Naive B cell (primary cell): ENCODE results near the gene USP12. TPM values are rescaled to one million over a fixed set of nuclear protein-coding genes. Genes with fewer than 3 reads are reported as not detected.
"Not testable (repeated sequence)": the region's sequence is repeated elsewhere in the genome, so short reads cannot be mapped to it uniquely, and the experiment has no call there.

Experiments used
- ATAC-seq, 2 donors: fragments of 150-1000 bp; cut with Tn5 transposase; 2 replicates each; pipeline ENCODE4 v1.10.0; 2021; ENCODE audit warnings: low read depth in 2 of 2, mild to moderate bottlenecking in 2 of 2, moderate library complexity in 2 of 2
- DNase-seq: peaks from one replicate; pipeline ENCODE4 v3.0.0; 2022
- H3K27ac Mint-ChIP-seq, 6 donors: one replicate each; pipeline ENCODE4 v1.8.0; 2020 to 2022; ENCODE audit warnings: mild to moderate bottlenecking in 6 of 6, mixed read lengths in 6 of 6, moderate library complexity in 5 of 6, inconsistent platforms in 2 of 6
- H3K27me3 Mint-ChIP-seq, 3 donors: one replicate each; pipeline ENCODE4 v1.8.0; 2021 to 2022; ENCODE audit warnings: mixed read lengths in 3 of 3, mild to moderate bottlenecking in 1 of 3
- H3K36me3 Mint-ChIP-seq, 2 donors: one replicate each; pipeline ENCODE4 v1.8.0; 2020 to 2022; ENCODE audit warnings: mixed read lengths in 2 of 2, inconsistent platforms in 1 of 2, mild to moderate bottlenecking in 1 of 2
- H3K4me1 Mint-ChIP-seq, 3 donors: one replicate each; pipeline ENCODE4 v1.8.0; 2020 to 2022; ENCODE audit warnings: mixed read lengths in 3 of 3, inconsistent platforms in 1 of 3, mild to moderate bottlenecking in 1 of 3, moderate library complexity in 1 of 3
- H3K4me3 Mint-ChIP-seq, 8 donors: one replicate each; pipeline ENCODE4 v1.8.0; 2020 to 2022; ENCODE audit warnings: mild to moderate bottlenecking in 8 of 8, mixed read lengths in 8 of 8, moderate library complexity in 8 of 8, inconsistent platforms in 2 of 8
- H3K9me3 Mint-ChIP-seq, 7 donors: one replicate each; pipeline ENCODE4 v1.8.0; 2020 to 2022; ENCODE audit warnings: mixed read lengths in 7 of 7, mild to moderate bottlenecking in 5 of 7, inconsistent platforms in 2 of 7, moderate library complexity in 1 of 7
- polyA plus RNA-seq, 6 donors: library from polyadenylated mRNA; unstranded; fragments of 300-500 nt; fragmentation: Illumina TruSeq; gene quantifications; one replicate each; pipeline ENCODE4 v1.2.3, GENCODE V29; 2021; ENCODE audit warnings: low read depth in 6 of 6

USP12 gene
- polyA plus RNA-seq, 6 donors from 2014 or later, result 49.1 to 91.6 (median 58.2) TPM

GRCh38 chr13:27097691-27098090 is 73.9 kb downstream of the USP12 start:
- Mint-ChIP-seq H3K4me3 (no peak overlapping the region), H3K36me3 (peaks cover 23 to 49% of the 10 kb centered on the region in 2 donors), H3K27me3 (no peaks in the 10 kb centered on the region), H3K9me3 (no peaks in the 10 kb centered on the region), H3K27ac (peak overlapping the region in 3 of 6 donors; percentile 16 to 71 (median 49)), H3K4me1 (peaks cover 20 to 39% (median 26%) of the 10 kb centered on the region in 3 donors)
- no peak for ATAC-seq
- DNase-seq, result no peak

GRCh38 chr13:27091451-27091850 is 80.2 kb downstream of the USP12 start:
- Mint-ChIP-seq H3K27ac (peak overlapping the region in 3 of 6 donors; percentile 3 to 74 (median 8)), H3K36me3 (peaks cover 40 to 53% of the 10 kb centered on the region in 2 donors)

GRCh38 chr13:27088619-27089018 is 83.0 kb downstream of the USP12 start:
- ATAC-seq (no peak), DNase-seq (no peak)
- Mint-ChIP-seq H3K4me1 (peaks cover 0 to 25% (median 10%) of the 10 kb centered on the region in 3 donors), H3K9me3 (no peaks in the 10 kb centered on the region), H3K27ac (no peak overlapping the region), H3K4me3 (no peak overlapping the region), H3K36me3 (peaks cover 34 to 36% of the 10 kb centered on the region in 2 donors), H3K27me3 (no peaks in the 10 kb centered on the region)

More at GRCh38 chr13:27091451-27091850, 80.2 kb downstream of the USP12 start:
- DNase-seq (no peak), ATAC-seq (no peak)
- Mint-ChIP-seq H3K9me3 (no peaks in the 10 kb centered on the region), H3K27me3 (no peaks in the 10 kb centered on the region), H3K4me3 (no peak overlapping the region), H3K4me1 (peaks cover 0 to 35% (median 10%) of the 10 kb centered on the region in 3 donors)

GRCh38 chr13:27086599-27087265 is 84.9 kb downstream of the USP12 start:
- Mint-ChIP-seq H3K27ac (no peak overlapping the region), H3K4me1 (peaks cover 0 to 19% (median 13%) of the 10 kb centered on the region in 3 donors), H3K9me3 (no peaks in the 10 kb centered on the region), H3K27me3 (no peaks in the 10 kb centered on the region), H3K4me3 (no peak overlapping the region), H3K36me3 (peaks cover 25 to 28% of the 10 kb centered on the region in 2 donors)
- no peak for DNase-seq
- ATAC-seq, result no peak

- H3K27ac Mint-ChIP-seq, result peak overlapping the region in 2 of 6 donors; percentile 27 to 44
These were observed 88.4 kb downstream of the USP12 start for GRCh38 chr13:27083183-27083582.

GRCh38 chr13:27081893-27082679 is 89.5 kb downstream of the USP12 start:
- peaks cover 12 to 32% of the 10 kb centered on the region in 2 donors for H3K36me3 Mint-ChIP-seq
- ATAC-seq (no peak), DNase-seq (no peak)
- no peaks in the 10 kb centered on the region for H3K27me3 Mint-ChIP-seq
- peaks cover 4 to 22% (median 8%) of the 10 kb centered on the region in 3 donors for H3K4me1 Mint-ChIP-seq
- no peaks in the 10 kb centered on the region for H3K9me3 Mint-ChIP-seq
- no peak overlapping the region for H3K4me3 Mint-ChIP-seq
- H3K27ac Mint-ChIP-seq, result peak overlapping the region in 2 of 6 donors; percentile 27 to 72

More at GRCh38 chr13:27083183-27083582, 88.4 kb downstream of the USP12 start:
- no peaks in the 10 kb centered on the region for H3K27me3 Mint-ChIP-seq
- H3K4me3 Mint-ChIP-seq, result no peak overlapping the region
- ATAC-seq (no peak), DNase-seq (no peak)
- peaks cover 12 to 40% of the 10 kb centered on the region in 2 donors for H3K36me3 Mint-ChIP-seq
- no peaks in the 10 kb centered on the region for H3K9me3 Mint-ChIP-seq
- H3K4me1 Mint-ChIP-seq, result peaks cover 8 to 24% (median 10%) of the 10 kb centered on the region in 3 donors

GRCh38 chr13:27080018-27080948 is 91.3 kb downstream of the USP12 start:
- no peak for ATAC-seq
- DNase-seq, result no peak
- H3K27ac Mint-ChIP-seq, result peak overlapping the region in 2 of 6 donors; percentile 56 to 79
- no peaks in the 10 kb centered on the region for H3K27me3 Mint-ChIP-seq
- H3K4me1 Mint-ChIP-seq, result peaks cover 0 to 22% (median 8%) of the 10 kb centered on the region in 3 donors
- H3K9me3 Mint-ChIP-seq, result no peaks in the 10 kb centered on the region
- no peak overlapping the region for H3K4me3 Mint-ChIP-seq
- H3K36me3 Mint-ChIP-seq, result peaks cover 12 to 26% of the 10 kb centered on the region in 2 donors

GRCh38 chr13:27079421-27079958 is 92.1 kb downstream of the USP12 start:
- no peak overlapping the region for H3K4me3 Mint-ChIP-seq
- H3K27ac Mint-ChIP-seq, result peak overlapping the region in 1 of 6 donors; percentile 79
- no peak for ATAC-seq
- H3K36me3 Mint-ChIP-seq, result peaks cover 20 to 30% of the 10 kb centered on the region in 2 donors
- no peaks in the 10 kb centered on the region for H3K27me3 Mint-ChIP-seq
- DNase-seq, result no peak
- H3K4me1 Mint-ChIP-seq, result peaks cover 0 to 22% (median 8%) of the 10 kb centered on the region in 3 donors
- no peaks in the 10 kb centered on the region for H3K9me3 Mint-ChIP-seq

GRCh38 chr13:27077451-27077850 is 94.2 kb downstream of the USP12 start:
- Mint-ChIP-seq H3K4me3 (no peak overlapping the region), H3K9me3 (no peaks in the 10 kb centered on the region), H3K4me1 (peaks cover 0 to 24% (median 8%) of the 10 kb centered on the region in 3 donors), H3K27ac (peak overlapping the region in 1 of 6 donors; percentile 33), H3K36me3 (peaks cover 32 to 38% of the 10 kb centered on the region in 2 donors), H3K27me3 (no peaks in the 10 kb centered on the region)
- no peak for ATAC-seq
- DNase-seq, result no peak

GRCh38 chr13:27076421-27076820 is 95.2 kb downstream of the USP12 start:
- H3K4me3 Mint-ChIP-seq, result no peak overlapping the region
- H3K4me1 Mint-ChIP-seq, result peaks cover 0 to 27% (median 8%) of the 10 kb centered on the region in 3 donors
- ATAC-seq (no peak), DNase-seq (no peak)
- H3K27ac Mint-ChIP-seq, result peak overlapping the region in 1 of 6 donors; percentile 58
- H3K36me3 Mint-ChIP-seq, result peaks cover 32 to 44% of the 10 kb centered on the region in 2 donors
- no peaks in the 10 kb centered on the region for H3K27me3 Mint-ChIP-seq
- no peaks in the 10 kb centered on the region for H3K9me3 Mint-ChIP-seq

GRCh38 chr13:27073186-27073585 is 98.4 kb downstream of the USP12 start:
- H3K27ac Mint-ChIP-seq, result peak overlapping the region in 2 of 6 donors; percentile 71 to 80
- ATAC-seq, result no peak
- no peaks in the 10 kb centered on the region for H3K9me3 Mint-ChIP-seq
- H3K4me1 Mint-ChIP-seq, result peaks cover 0 to 16% (median 0%) of the 10 kb centered on the region in 3 donors
- H3K36me3 Mint-ChIP-seq, result peaks cover 28 to 44% of the 10 kb centered on the region in 2 donors
- no peaks in the 10 kb centered on the region for H3K27me3 Mint-ChIP-seq
- no peak overlapping the region for H3K4me3 Mint-ChIP-seq
- DNase-seq, result no peak

- not testable (repeated sequence) for H3K4me3 Mint-ChIP-seq, H3K4me1 Mint-ChIP-seq, H3K27ac Mint-ChIP-seq, H3K27me3 Mint-ChIP-seq, DNase-seq, ATAC-seq
- H3K36me3 Mint-ChIP-seq, result peaks cover 7 to 19% of the 10 kb centered on the region in 2 donors
- peaks cover 0 to 17% (median 4%) of the 10 kb centered on the region in 7 donors for H3K9me3 Mint-ChIP-seq
These were observed 105.5 kb downstream of the USP12 start for GRCh38 chr13:27066123-27066522.
